KMS-11 (cell line): ENCODE results near the gene PRKCE.

Source experiments
- H2AFZ ChIP-seq: fragments of 200-600 bp; sonication (generic); 2 replicates; pipeline ENCODE4 v1.6.1; 2016; ENCODE audit warnings: antibody characterized with exemption, mixed run types, low read depth
- H3K27ac ChIP-seq: fragments of 200-600 bp; sonication (generic); 2 replicates; pipeline ENCODE4 v1.6.1; 2016; ENCODE audit warnings: mild to moderate bottlenecking, mixed run types
- H3K27me3 ChIP-seq: fragments of 200-600 bp; sonication (generic); 2 replicates; pipeline ENCODE4 v1.6.1; 2017; ENCODE audit warnings: mild to moderate bottlenecking, low read depth, mixed run types, moderate library complexity; ENCODE audit not compliant: insufficient read depth
- H3K36me3 ChIP-seq: fragments of 200-600 bp; sonication (generic); 2 replicates; pipeline ENCODE4 v1.6.1; 2017; ENCODE audit warnings: mild to moderate bottlenecking, mixed run types; ENCODE audit not compliant: insufficient read depth
- H3K4me1 ChIP-seq: fragments of 200-600 bp; sonication (generic); 2 replicates; pipeline ENCODE4 v1.6.1; 2016; ENCODE audit warnings: mild to moderate bottlenecking, low read depth, mixed run types; ENCODE audit not compliant: poor library complexity, severe bottlenecking
- H3K4me2 ChIP-seq: fragments of 200-600 bp; sonication (generic); 2 replicates; pipeline ENCODE4 v1.7.0; 2016; ENCODE audit warnings: mild to moderate bottlenecking, mixed run types
- H3K4me3 ChIP-seq: fragments of 200-600 bp; sonication (generic); IDR thresholded peaks from 2 replicates; pipeline ENCODE4 v1.6.1; 2017; ENCODE audit warnings: low read depth, low read length, mixed read lengths; ENCODE audit not compliant: insufficient read depth
- H3K79me2 ChIP-seq: fragments of 200-600 bp; sonication (generic); 2 replicates; pipeline ENCODE4 v1.6.1; 2016; ENCODE audit warnings: low read depth, mixed run types; ENCODE audit not compliant: insufficient read depth
- H3K9ac ChIP-seq: fragments of 200-600 bp; sonication (generic); 2 replicates; pipeline ENCODE4 v1.6.1; 2016; ENCODE audit warnings: mild to moderate bottlenecking, mixed run types
- H4K20me1 ChIP-seq: fragments of 200-600 bp; sonication (generic); 2 replicates; pipeline ENCODE4 v1.6.1; 2016; ENCODE audit warnings: mild to moderate bottlenecking, mixed run types; ENCODE audit not compliant: insufficient read depth
- TF ChIP-seq, protein P1 (sequence below): fragments of 200-600 bp; sonication (generic); conservative IDR thresholded peaks from 2 replicates; pipeline ENCODE4 v1.6.1; 2017; ENCODE audit warnings: low read depth, mild to moderate bottlenecking, antibody characterized with exemption, low read length, moderate library complexity, mixed read lengths

Gene PRKCE

DNA sequence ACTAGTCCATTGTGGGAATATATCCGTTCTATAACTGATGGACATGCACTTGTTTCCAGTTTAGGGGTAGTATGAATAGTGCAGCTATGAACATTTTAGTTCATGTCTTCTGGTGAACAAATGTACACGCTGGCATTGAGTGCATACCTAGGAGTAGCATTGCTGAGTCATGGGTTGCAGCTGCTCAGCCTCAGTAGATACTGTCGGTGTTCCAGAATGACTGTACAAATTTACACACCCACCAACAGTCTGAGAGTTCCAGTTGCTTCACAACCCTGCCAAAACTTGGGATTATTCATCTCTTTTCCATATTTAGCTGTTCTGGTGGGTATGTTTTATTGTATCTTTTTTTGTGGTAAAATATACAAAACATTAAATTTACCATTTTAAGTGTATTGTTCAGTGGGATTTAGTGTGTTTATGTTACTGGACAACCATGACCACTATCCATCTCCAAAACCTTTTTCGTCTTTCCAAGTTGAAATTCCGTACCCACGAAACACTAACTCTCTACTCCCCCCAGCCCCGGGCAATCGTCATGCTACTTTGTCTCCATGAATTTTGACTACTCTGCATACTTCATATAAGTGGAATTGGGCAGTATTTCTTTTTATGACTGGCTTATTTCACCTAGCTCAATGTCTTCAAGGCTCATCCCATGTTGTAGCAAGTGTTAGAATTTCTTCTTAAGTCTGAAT is 281.0 kb downstream of the PRKCE start:
- H2AFZ ChIP-seq: no peak overlapping the region
- no peaks in the 10 kb centered on the region for H3K36me3 ChIP-seq
- TF ChIP-seq, protein P1, sequence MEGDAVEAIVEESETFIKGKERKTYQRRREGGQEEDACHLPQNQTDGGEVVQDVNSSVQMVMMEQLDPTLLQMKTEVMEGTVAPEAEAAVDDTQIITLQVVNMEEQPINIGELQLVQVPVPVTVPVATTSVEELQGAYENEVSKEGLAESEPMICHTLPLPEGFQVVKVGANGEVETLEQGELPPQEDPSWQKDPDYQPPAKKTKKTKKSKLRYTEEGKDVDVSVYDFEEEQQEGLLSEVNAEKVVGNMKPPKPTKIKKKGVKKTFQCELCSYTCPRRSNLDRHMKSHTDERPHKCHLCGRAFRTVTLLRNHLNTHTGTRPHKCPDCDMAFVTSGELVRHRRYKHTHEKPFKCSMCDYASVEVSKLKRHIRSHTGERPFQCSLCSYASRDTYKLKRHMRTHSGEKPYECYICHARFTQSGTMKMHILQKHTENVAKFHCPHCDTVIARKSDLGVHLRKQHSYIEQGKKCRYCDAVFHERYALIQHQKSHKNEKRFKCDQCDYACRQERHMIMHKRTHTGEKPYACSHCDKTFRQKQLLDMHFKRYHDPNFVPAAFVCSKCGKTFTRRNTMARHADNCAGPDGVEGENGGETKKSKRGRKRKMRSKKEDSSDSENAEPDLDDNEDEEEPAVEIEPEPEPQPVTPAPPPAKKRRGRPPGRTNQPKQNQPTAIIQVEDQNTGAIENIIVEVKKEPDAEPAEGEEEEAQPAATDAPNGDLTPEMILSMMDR: no peak
- no peak overlapping the region for H3K9ac ChIP-seq
- no peaks in the 10 kb centered on the region for H3K27me3 ChIP-seq
- H4K20me1 ChIP-seq: no peaks in the 10 kb centered on the region
- H3K4me2 ChIP-seq: no peak overlapping the region
- H3K4me1 ChIP-seq: no peaks in the 10 kb centered on the region
- H3K4me3 ChIP-seq: no peak overlapping the region
- H3K79me2 ChIP-seq: no peaks in the 10 kb centered on the region
- H3K27ac ChIP-seq: no peak overlapping the region

GRCh38 chr2:45935791-45936622 is 284.5 kb downstream of the PRKCE start:
- H3K4me2 ChIP-seq: no peak overlapping the region
- no peaks in the 10 kb centered on the region for H4K20me1 ChIP-seq
- no peaks in the 10 kb centered on the region for H3K4me1 ChIP-seq
- H2AFZ ChIP-seq: no peak overlapping the region
- no peak overlapping the region for H3K9ac ChIP-seq
- no peak overlapping the region for H3K27ac ChIP-seq
- no peak overlapping the region for H3K4me3 ChIP-seq
- no peaks in the 10 kb centered on the region for H3K36me3 ChIP-seq
- H3K27me3 ChIP-seq: no peaks in the 10 kb centered on the region
- H3K79me2 ChIP-seq: no peaks in the 10 kb centered on the region
- TF ChIP-seq, protein P1: peak; percentile 49

GRCh38 chr2:45936623-45936979 is 285.1 kb downstream of the PRKCE start:
- Histone ChIP-seq H3K4me2 (no peak overlapping the region), H3K4me1 (no peaks in the 10 kb centered on the region), H3K27me3 (no peaks in the 10 kb centered on the region), H3K27ac (no peak overlapping the region), H3K4me3 (no peak overlapping the region), H3K36me3 (no peaks in the 10 kb centered on the region), H3K79me2 (no peaks in the 10 kb centered on the region), H3K9ac (no peak overlapping the region), H4K20me1 (no peaks in the 10 kb centered on the region), H2AFZ (no peak overlapping the region)
- TF ChIP-seq, protein P1: 0 out of 2 replicates have a peak, but pooled peaks have one; percentile 18

- H3K36me3 ChIP-seq: no peaks in the 10 kb centered on the region
- H2AFZ ChIP-seq: no peak overlapping the region
- H3K79me2 ChIP-seq: no peaks in the 10 kb centered on the region
- H3K27me3 ChIP-seq: no peaks in the 10 kb centered on the region
- H3K9ac ChIP-seq: no peak overlapping the region
- H4K20me1 ChIP-seq: no peaks in the 10 kb centered on the region
- no peak overlapping the region for H3K4me2 ChIP-seq
- H3K4me1 ChIP-seq: no peaks in the 10 kb centered on the region
- TF ChIP-seq, protein P1: no peak
- no peak overlapping the region for H3K27ac ChIP-seq
- H3K4me3 ChIP-seq: no peak overlapping the region
Measured at GRCh38 chr2:45937990-45938389, 286.5 kb downstream of the PRKCE start.
